GM18498 (cell line): ENCODE data around the gene FCN2.

Experiments used
- ATAC-seq: cut with Tn5 transposase; IDR thresholded peaks from one replicate; pipeline ENCODE4 v1.9.1; 2021; ENCODE audit warnings: mild to moderate bottlenecking, moderate library complexity; ENCODE audit not compliant: unreplicated experiment

FCN2 gene

DNA sequence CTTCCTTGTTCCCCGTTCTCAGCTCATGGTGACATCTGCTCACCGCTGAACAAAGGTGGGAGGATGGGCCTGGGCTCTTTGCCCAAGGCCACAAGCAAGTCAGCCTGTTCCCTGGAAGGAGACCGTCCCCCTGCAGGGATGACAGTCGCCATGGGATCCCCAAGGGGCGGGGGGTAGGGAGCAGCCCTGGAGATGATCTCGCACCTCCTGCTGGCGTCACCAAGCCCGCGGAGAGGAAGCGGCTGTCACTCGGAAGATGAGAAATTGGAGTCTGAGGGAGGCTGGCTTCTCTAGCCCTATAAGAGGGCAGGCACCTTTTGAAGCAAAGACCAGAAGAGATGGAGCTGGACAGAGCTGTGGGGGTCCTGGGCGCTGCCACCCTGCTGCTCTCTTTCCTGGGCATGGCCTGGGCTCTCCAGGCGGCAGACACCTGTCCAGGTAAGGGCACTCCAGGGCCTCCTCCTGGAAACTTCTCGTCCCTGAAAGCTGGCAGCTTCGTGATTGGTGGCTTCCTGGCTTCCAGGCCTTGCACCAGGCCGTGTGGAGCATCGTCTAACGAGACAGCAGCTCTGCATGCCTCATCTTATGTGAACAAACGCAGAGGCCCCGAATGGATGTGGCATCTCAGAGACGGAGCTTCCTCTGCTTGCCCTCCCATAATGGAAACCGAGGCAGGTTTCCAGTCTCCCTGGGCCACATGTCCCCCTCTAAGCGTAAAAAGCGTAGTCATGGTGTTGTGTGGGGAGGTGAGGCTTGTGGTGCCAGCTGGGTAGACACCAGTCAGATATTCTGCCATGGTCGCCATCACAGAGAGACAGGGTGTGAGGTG is at the start of gene FCN2:
Gene FCN2 (plus strand): TSS at position 327 of the 829 bp plus-strand sequence. CDS start 12 bp downstream, at position 339.
- ATAC-seq = no peak

DNA sequence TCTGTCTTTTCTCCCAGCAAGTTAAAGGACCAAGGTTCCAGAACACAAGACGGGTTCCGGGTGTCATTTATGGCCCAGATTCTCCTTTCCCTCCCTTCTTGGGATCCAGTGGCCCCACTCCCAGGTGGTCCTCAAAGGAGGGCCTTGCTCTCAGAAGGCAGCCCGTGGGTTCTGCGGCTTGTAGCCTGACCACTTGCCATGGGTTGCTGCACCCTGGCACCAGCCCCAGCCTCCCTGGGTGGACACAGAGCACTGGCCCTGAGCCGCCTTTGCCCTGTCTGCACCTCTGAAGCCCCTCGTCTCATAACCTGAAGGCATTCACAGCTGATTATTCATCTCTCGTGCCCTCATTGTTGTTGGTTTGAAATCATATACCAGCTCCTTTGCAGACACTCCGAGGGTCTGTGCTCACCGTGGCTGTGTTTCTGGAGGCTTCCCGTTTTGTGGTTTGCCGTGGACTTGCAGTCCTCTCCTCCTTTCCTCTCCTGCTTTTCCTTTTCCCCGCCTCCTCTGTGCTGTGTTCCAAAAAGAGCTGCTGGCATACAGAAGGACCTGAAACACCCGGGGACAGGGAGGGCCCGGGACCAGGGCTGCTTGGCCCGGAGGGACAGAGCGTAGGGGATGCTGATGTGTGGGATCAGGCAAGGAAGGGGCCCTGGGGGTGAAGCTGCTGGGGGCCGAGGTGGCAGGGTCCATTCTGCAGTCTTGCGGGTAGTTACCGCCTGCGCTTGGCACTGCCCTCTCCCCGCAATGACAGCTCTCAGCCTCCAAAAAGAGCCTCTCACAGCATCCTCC is 49.5 kb upstream of the FCN2 start:
- ATAC-seq = no peak

DNA sequence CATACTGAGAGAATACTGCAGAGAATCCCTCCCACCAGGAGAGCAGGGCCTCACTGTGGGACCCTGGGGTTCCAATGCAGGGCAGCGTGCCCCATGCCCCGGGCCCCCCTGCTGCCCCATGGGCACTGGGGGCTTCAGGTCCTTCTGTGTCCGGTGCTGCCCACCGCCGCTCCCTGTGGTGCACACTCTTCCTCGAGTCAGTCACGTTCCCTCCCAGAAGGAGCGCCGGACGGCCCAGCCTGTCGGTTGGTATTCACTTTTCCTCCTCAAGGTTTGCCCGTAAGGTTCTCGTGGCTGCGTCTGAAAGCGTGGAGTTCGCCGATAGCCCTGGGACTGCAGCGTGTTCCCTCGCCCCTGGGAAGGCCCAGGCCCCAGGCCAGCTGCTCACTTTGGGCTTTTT is 48.1 kb upstream of the FCN2 start:
- ATAC-seq = no peak

DNA sequence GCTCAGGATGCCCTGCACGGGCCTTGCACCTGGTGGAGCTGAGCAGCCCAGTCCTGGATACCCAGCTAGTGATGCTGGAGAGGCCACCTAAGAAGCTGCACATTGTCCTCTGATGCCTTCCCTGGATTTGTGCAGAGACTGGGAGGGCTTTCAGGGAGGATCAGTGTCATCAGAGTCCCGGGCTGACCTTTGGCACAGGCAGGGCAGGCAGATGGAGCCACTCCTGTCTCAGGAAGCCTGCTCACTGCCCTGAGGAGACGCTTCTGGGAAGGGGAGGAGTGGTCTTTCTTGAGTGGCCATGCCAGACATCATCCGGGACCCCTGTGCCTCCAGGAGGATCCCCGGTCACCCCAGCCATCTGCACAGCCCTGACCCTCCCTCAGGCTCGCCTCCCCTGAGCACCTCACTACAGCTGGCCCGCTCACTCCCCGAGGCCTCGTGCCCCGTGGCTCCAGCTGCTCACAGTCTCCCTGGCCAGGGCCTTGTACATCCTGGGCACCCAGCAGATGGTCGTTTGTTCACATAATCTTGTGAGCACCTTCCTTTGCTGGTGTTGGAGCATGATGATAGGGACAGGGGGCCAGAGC is 47.2 kb upstream of the FCN2 start:
- no peak for ATAC-seq

DNA sequence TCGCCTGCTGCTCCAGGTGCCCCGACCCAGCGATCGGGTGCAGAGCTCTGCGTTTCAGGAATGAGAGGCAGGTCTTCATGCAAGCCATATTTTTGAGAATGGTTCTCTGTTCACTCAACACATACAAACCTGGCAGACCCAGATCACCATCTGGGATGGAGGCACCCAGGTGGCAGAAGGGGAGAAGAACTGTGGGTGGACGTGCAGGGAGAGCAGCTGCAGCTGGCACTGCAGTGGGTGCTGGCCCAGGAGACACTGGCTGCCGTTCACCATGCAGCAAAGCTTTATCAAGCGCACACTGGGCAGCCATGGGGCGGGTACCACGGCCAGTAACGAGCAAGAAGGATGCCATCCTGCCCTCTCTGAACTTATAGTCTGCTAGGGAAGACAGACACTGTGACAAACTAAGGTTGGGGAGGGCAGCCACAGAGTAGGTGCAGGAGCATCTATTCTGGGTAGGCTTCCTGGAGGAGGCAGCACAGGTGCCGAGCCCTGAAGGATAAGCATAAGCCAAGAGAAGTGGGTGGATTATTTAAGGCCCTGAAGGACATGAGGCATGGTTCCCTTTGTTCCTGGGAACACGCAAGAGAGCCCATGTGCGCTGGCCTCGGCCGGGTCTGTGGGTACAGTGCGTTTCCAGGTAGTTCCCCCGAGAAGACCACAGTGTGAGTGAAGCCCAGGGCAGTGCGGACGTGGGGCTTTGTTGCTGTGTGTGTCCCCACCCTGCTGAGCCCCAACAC is 46.2 kb upstream of the FCN2 start:
- ATAC-seq = no peak

DNA sequence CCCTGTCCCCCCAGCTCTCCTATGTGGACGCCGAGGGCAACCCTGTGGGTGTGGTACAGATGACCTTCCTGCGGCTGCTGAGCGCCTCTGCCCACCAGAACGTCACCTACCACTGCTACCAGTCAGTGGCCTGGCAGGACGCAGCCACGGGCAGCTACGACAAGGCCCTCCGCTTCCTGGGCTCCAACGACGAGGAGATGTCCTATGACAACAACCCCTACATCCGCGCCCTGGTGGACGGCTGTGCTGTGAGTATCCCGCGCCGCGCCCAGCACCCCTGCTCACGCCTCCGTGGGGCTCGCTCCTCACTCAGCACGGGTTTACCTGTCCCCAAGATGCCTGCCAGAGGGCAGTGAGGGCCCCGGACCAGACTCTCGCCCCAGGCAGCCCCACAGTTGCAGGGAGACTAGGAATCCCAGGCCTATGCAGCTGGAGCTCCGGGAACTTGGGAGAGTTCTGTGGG is 45.6 kb upstream of the FCN2 start:
- no peak for ATAC-seq

DNA sequence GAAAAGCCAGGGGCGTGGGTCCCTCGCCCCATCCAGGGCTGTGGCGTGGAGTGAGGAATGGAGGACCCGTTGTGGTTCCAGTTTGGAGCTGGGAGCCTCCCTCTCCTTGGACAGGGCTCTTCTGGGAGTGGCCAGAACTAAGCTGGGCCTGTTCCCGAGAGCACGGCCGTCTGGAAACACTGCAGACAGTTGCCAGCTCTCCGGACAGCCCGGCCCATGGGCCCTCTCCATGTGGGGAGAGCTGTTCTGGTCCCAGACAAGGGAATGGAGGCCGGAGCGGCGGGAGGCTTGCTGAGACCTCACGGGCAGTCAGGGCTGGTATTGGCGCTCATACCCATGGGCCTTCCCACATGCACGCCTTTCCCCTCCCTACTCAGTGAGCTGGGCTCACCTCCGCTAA is 45.2 kb upstream of the FCN2 start:
- no peak for ATAC-seq

DNA sequence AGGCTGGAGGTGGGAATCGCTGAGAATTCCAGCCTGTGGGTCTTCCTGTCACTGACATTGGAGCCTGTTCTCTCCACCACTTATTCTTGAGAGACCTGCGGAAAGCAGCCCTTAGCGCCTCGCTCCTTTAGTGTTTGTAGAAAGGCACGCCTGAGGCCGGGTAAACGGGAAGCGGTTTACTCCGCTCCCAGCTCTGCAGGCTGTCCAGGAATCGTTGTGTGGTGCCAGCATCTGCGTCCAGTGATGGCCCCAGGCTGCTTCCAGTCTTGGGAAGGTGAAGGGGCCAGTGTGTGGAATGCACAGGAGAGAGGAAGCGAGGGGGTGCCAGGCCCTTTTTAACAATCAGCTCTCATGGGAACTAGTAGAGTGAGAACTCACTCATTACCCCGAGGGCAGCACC is 44.6 kb upstream of the FCN2 start:
- no peak for ATAC-seq

DNA sequence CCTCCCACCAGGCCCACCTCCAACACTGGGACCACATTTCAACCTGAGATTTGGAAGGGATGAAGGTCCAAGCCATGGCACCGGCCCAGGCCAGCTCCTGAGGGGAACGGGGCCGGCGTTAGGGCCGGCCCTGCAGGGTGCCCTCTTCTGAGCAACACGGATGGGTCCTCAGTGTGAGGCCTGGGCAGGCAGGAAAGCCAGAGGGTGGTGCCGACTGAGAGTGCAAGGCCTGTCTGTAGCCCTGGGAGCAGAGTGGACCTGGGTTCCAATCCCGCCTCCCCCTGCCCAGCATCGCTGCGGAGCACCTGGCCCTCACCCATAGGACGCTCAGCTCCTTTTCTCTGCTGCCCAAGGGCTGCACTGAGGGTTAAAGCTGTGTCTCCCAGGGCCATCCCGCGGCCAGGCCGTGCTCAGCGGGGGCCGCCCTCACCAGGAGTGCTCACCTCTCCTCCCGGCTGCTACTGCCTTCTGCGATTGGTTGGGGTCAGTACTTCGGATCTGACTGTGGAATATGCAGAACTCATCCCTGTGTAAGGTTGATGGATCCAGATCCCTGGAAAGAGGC is 44.1 kb upstream of the FCN2 start:
- ATAC-seq = no peak

DNA sequence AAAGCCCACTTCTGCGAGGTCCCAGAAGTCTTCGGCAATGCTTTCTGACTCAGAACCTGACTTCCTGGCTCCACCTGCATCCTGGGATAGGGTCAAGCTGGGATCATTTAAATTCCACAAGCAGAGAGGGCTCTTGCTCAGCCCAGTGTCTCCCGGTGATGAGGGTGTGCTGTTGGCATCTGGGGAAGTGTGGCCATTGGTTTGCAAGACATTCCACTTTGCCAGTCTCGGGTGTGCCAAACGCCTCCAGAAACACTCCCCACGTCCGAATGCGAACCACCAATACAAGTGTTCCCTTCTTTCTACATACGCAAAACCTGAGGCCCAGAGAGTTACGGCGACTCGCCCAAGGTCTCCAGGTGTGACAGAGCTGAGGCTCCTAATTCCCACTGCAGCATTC is 43.1 kb upstream of the FCN2 start:
- ATAC-seq = no peak

DNA sequence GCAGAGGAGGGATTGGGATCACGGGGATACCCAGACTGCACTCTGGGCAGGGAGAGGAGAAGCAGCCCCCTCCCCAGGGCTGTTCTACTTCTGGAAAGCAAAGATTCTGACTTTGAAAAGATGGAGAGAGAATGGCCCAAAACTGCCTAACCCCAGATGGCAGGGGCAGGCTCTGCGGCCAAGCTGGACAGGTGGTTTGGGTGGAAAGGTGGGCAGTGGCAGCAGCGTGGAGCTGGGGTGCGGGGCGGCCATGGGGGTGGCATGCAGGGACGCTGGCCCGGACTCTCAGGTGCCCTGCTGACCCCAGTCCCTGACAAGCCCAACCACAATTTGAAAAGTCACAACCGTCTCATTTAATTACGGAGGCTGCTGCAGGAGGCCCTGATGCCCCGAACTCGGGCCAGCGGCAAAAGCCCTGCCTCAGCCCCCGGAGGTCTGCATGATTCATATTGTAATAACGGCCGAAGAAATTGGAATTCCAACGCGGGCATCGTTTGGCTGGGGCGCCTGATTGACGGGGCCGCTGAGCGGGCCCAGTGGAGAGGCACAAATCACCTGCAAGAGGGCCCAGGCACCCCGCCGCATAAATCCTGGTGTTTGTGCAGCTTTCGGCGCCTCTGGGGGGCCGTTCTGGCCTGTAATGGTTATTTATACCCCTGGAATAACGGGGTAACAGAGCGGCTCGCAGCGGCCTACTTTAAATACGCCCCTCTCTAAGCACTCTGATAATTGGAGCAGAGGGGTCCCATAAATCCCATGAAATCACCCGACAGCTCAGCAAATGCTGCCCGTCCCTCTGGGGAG is 41.8 kb upstream of the FCN2 start:
- no peak for ATAC-seq

DNA sequence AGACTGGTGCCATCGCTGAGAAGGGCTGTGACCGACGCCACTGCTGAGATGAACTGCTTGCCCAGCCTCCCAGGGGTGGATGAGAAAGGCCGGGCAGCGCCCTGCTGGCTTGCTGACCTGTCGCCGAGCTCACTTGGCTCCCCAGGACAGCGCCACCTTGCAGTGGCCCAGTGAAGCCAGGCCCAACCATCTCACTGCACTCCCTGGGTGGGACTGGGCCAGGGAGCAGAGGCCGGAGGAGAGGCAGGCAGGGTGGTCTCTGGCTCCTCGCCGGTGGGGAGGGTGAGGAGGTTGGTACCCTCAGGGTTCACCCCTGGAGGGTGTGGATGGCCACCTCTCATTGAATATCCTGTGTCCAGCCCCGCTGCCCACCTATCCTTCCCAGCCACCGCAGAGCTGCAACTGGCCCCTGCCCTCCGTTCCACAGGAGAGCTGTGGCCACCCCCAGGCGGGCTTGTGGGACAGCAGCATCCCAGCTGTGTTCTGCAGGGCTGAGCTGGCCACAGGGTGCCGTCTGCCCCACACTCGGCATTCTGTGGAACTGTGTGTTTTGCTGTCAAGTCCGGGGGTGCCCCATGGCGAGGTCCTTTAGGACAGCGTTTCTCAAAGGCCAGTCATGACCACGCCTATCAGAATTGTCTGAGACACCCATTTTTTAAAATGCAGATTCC is 41.0 kb upstream of the FCN2 start:
- ATAC-seq = no peak

DNA sequence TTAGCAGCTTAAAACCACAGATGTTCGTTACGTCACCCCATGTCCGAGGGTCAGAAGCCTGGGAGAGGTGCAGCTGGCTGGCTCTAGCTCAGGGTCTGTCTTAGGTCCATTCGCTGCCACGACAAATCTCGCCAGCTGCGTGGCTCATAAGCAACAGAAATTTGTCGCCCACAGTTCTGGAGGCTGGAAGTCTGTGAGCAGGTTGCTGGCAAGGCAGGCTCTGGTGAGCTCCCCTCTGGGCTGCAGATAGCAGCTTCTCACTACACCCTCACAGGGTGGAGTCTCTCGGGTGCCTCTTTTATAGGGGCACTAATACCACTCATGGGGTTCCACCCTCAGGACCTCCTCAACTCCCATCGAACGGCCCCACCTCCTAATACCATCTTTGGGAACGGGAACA is 40.1 kb upstream of the FCN2 start:
- ATAC-seq = no peak

DNA sequence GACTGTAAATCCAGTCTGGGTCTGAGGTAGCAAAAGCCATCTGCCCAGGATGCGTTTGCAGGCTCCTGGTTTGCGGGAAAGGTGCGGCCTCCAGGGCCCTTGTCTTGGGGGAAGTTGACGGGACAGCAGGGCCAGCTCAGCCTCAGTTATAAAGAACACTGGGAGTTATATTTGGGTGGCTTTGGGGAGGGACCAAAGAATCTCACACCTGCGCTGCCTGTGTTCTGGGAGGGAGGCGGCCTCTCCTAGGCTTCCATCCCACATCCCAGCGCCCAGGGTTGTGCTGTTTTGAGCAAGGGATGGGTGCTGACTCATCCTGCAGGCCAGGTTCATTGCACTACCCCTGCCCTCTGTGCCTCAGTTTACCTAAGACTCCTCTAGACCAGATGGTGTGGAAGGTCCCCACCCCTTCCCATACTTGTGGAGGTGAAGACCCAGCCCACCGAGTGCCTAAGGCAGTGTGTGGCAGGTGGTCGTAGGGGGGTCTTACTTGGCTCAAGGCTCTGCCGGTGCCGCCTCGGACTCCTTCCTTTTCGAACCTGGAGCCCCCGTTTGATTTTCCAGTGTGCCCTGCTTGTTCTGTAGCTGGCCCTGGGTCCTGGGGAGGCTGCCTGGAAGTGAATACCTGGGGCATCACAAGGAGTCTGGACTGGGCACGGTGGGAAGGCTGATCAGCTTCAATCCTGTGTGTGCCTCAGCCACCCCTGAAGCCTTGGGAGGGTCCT is 39.3 kb upstream of the FCN2 start:
- ATAC-seq = no peak

DNA sequence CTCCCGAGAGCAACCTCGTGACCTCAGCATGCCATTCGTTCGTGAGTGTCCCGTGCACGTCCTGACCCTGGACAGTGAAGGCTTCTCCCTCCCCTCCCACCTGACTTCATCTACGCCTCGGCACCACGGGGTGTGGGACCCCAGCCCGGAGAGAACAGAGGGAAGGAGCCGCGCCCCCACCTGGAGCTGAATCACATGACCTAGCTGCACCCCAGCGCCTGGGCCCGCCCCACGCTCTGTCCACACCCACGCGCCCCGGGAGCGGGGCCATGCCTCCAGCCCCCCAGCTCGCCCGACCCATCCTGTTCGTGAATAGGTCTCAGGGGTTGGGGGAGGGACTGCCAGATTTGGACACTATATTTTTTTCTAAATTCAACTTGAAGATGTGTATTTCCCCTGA is 38.3 kb upstream of the FCN2 start:
- ATAC-seq = no peak

DNA sequence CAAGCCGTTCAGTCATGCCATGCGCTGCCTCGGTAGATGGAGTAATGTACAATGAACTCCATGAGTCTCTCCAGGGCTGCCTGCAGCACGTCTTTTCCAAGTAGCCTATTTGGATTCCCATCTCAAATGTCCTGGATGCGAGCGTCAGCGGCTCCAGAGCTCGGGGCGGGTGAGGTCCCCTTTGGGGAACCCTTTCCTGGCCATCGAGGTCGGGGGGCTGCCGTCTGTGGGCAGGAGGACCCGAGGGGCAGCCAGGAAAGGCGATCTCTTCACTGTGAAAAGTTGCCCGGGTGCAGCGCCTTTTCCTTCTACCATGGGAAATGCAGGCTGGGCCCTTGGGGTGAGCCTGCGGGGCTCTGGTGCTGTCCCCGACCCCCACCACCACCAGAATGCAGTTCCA is 36.9 kb upstream of the FCN2 start:
- no peak for ATAC-seq

DNA sequence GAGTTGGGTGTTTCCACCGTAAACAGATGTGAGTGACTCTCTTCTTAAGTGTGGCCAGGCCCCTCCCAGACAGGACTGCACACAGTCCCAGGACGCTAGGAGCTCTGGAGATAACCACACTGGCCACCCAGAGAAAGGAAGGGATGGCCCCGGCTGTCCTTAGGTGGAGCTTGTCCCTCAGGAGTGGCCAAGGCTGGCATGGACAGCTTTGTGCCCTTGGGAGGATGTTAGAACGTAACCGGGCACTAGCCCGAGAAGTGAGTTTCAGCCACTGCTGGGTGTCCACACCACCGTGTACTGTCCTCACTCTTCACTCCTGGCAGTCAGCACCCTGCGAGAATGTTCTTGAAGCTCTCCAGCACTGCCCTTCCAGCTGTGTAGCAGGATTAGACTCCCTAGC is 35.8 kb upstream of the FCN2 start:
- ATAC-seq = no peak

DNA sequence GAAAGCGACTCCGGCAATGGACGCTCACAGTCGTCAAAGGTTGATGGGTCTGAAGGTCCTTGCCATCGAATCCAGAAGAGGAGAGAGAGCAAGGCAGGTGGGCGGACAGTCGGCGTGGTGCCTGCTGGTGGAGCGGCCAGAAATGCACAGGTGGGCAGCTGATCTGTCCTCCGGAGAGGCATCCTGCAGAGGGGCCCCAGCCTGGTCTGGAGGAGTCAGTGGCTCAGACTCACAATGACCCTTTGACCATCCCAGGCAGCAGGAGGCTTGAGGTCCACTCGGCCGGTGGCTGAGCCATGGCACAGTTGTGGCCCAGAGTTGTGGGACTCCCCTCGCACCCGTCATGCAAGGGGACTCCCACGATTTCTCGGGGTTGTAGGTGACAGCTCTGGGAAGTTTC is 34.4 kb upstream of the FCN2 start:
- no peak for ATAC-seq

DNA sequence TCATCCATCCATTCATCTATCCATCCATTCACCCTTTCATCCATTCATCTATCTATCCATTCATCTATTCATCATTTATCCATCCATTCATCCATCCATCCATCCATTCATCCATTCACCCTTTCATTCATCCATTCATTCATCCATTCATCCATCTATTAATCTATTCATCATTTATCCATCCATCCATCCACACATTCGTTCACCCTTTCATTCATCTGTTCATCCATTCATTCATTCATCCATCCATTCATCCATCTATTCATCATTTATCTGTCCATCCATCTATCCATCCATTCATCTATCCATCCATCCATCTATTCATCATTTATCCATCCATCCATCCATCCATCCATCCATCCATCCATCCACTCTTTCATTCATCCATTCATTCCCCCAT is 33.9 kb upstream of the FCN2 start:
- ATAC-seq = no peak
